AG04449 (cell line): Measurements from ENCODE around the gene TNFRSF8.

Experiments
- CTCF ChIA-PET: fragments of 350-600 bp; formaldehyde crosslinking; extraction: SDS; loops from one replicate; lab custom pipeline; 2021; ENCODE audit warnings: antibody characterized with exemption; lab: Yijun Ruan, JAX
- POLR2A ChIA-PET: fragments of 400-600, 350-600 bp; formaldehyde crosslinking; extraction: SDS; loops from one replicate; lab custom pipeline; 2020; ENCODE audit warnings: antibody characterized with exemption, inconsistent platforms; lab: Yijun Ruan, JAX
- DNase-seq: peaks from one replicate; pipeline ENCODE4 v3.0.0-alpha.2; 2010; ENCODE audit warnings: low read depth, low spot score
- H3K4me3 ChIP-seq: 2 replicates; pipeline ENCODE4 v1.5.1; 2011; ENCODE audit warnings: low read depth, mild to moderate bottlenecking, control low read depth, low read length
- TF ChIP-seq, protein P1 (sequence below): IDR thresholded peaks from one replicate; pipeline ENCODE4 v1.5.1; 2011; ENCODE audit warnings: mild to moderate bottlenecking, moderate library complexity, low read length, control low read depth, inconsistent platforms; ENCODE audit not compliant: insufficient read depth; ENCODE audit errors: missing control alignments

TNFRSF8 gene

DNA sequence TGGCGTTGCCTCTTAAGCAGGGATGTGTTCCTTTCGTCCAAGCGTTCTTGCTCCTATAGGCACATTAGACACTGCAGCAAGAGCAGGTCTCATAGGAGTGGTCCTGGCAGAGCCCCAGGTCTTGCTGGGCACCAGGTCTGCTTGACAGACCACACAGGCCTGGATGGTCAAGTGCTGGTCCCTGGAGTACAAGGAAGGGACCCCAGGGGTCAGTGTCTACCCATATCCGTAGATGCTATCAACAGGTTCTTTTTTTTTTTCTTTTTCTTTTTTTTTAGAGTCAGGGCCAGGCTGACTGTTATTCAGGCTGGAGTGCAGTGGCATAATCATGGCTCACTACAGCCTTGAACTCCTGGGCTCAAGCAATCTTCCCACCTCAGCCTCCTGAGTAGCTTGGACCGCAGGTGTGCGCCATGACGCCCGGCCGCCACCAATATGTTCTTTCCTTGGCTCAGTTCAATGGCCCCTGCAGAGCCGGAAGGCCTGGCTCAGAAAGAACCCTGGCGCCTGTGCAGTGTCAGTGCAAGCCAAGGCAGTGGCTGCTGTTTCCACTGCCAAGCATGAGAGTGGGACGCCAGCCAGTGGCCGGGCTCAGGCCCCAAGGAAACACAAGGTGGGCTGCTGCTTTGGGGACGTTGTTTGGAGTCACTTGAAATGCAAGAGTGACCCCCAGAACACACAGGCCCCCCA is 10.0 kb upstream of the TNFRSF8 start:
- TF ChIP-seq, protein P1, sequence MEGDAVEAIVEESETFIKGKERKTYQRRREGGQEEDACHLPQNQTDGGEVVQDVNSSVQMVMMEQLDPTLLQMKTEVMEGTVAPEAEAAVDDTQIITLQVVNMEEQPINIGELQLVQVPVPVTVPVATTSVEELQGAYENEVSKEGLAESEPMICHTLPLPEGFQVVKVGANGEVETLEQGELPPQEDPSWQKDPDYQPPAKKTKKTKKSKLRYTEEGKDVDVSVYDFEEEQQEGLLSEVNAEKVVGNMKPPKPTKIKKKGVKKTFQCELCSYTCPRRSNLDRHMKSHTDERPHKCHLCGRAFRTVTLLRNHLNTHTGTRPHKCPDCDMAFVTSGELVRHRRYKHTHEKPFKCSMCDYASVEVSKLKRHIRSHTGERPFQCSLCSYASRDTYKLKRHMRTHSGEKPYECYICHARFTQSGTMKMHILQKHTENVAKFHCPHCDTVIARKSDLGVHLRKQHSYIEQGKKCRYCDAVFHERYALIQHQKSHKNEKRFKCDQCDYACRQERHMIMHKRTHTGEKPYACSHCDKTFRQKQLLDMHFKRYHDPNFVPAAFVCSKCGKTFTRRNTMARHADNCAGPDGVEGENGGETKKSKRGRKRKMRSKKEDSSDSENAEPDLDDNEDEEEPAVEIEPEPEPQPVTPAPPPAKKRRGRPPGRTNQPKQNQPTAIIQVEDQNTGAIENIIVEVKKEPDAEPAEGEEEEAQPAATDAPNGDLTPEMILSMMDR: no peak
- ChIA-PET CTCF (interaction anchor here (2.3 kb wide), 1 partner anchor 26 kb away, joined by 14 read pairs; no protein-coding TSS in a partner anchor), POLR2A (no interaction called here)
- H3K4me3 ChIP-seq: no peak overlapping the region
- no peak for DNase-seq

DNA sequence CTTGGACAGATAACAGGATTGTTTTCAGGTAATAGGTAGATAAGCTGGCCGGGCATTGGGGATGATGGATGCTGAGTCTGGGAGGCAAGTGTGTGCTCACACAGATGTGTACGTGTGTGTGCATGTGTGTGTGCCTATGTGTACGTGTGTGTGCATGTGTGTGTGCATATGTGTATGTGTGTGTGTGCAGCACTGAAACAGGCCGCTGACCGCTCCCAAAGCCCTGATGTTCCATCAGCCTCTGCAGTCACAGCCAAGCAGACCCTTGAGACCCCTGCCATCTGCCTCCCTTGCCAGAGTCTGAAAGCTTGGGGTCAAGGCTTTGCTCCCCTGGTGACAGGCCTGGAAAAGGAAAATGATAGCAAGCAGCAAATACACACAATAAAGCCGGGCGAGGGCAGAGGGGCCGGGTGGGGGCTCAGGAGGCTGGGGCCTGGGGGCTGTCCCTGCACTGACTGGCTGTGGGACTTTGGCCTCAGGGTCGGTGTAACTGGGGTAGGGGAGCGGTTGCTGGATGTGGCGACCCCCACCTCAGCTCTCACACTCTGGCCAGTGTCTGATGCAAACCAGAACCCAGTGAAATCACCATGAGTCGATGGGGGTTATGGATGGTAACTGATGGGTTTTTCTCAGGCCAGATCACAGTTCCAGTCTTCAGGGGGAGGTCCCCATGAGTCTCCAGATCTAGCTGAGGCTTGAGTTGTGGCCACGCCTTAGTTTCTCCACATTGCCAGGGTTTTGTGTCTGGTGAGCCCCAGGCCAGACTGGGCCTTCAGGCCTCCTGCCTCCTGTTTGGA is 9.2 kb upstream of the TNFRSF8 start:
- POLR2A ChIA-PET: no interaction called here
- no peak for DNase-seq
- H3K4me3 ChIP-seq: no peak overlapping the region
- TF ChIP-seq, protein P1: no peak
- CTCF ChIA-PET: interaction anchor here (1.2 to 2.3 kb wide), 3 partner anchors 9 to 25 kb away, joined by 3 to 14 read pairs (median 5); no protein-coding TSS in a partner anchor

DNA sequence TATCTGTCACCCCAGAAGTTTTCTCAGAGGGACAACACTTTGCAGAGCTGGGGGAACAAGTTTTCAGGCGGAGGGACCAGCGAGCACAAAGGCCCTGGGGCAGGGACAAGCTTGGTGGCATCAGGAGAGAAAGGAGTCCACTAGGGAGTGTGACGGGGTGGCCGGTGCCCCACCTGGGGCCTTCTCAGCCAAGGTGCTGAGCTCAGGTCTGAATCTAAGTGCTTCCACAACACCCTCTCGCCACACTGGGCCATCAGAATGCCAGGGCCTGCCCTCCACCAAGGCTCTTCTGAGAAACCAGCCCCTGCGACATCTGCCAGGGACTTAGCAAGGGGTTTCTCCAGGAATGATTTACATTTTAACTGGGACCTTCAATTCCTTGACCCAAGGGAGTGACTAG is 7.8 kb upstream of the TNFRSF8 start:
- CTCF ChIA-PET: interaction anchor here (1.5 to 2.3 kb wide), 3 partner anchors 11 to 174 kb away, joined by 3 to 14 read pairs (median 5); no protein-coding TSS in a partner anchor
- POLR2A ChIA-PET: no interaction called here
- TF ChIP-seq, protein P1: no peak
- no peak overlapping the region for H3K4me3 ChIP-seq
- DNase-seq: no peak

DNA sequence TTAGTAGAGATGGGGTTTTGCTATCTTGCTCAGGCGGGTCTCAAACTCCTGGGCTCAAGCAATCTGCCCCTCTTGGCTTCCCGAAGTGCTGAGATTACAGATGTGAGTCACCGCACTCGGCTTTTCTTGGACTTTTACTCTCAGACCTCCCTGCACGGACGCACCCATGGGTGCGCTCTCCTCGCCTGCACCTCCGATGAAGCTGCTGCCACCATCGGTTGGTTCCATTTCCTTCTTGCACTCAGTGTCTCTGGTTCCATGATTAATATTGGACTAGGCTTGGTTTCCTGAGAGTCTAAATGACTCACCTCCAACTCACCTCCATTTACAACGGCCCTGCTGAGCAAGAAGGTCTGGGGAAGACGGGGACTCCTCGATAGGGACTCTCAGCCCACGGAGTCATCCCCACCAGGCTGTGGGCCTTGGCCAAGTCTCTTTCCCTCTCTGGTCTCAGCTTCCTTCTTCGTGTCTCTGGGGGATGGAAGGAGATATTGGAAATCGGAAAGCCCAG is 6.7 kb upstream of the TNFRSF8 start:
- POLR2A ChIA-PET: no interaction called here
- TF ChIP-seq, protein P1: no peak
- H3K4me3 ChIP-seq: no peak overlapping the region
- CTCF ChIA-PET: interaction anchor here (1.6 kb wide), 1 partner anchor 23 kb away, joined by 6 read pairs; no protein-coding TSS in a partner anchor
- DNase-seq: no peak

DNA sequence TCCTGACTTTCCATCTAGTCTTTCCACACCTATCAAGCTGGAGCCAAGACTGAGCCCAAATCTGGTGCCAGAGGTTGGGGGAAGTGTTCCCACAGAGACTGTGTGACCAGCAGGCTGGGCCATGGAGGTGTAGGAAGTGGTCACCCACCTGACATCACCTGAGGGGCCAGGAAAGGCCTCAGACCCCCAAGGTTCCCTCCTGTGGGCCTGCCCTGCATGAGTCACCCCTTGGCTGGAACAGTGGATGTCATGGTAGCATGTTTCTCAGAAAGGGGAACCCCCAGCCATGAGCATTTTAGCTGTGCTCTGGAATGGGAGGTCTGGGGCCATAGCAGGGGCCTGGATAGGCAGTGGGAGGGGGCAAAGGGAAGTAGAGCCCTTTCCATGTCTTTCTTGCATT is 5.7 kb upstream of the TNFRSF8 start:
- CTCF ChIA-PET: interaction anchor here (1.1 to 1.6 kb wide), 2 partner anchors 22 to 67 kb away, joined by 3 to 6 read pairs; no protein-coding TSS in a partner anchor
- POLR2A ChIA-PET: no interaction called here
- no peak overlapping the region for H3K4me3 ChIP-seq
- no peak for DNase-seq
- TF ChIP-seq, protein P1: no peak
